GM18502 (cell line): ENCODE data around the gene SOX10.

Experiments
- ATAC-seq: cut with Tn5 transposase; IDR thresholded peaks from one replicate; pipeline ENCODE4 v1.9.1; 2021; ENCODE audit warnings: mild to moderate bottlenecking; ENCODE audit not compliant: unreplicated experiment, poor library complexity

The SOX10 gene

GRCh38 chr22:37933711-37934376 is 50.5 kb downstream of the SOX10 start:
- ATAC-seq: peak; percentile 88

GRCh38 chr22:37932821-37933578 is 51.4 kb downstream of the SOX10 start:
- no peak for ATAC-seq

- no peak for ATAC-seq
Measured at GRCh38 chr22:37932401-37932800, 52.0 kb downstream of the SOX10 start.

- no peak for ATAC-seq
Measured at GRCh38 chr22:37931893-37932389, 52.4 kb downstream of the SOX10 start.

GRCh38 chr22:37930952-37931440 is 53.4 kb downstream of the SOX10 start:
- no peak for ATAC-seq

GRCh38 chr22:37930270-37930951 is 53.9 kb downstream of the SOX10 start:
- ATAC-seq: no peak

- no peak for ATAC-seq
Measured at GRCh38 chr22:37929390-37929789, 55.0 kb downstream of the SOX10 start.

GRCh38 chr22:37927637-37927936 is 56.8 kb downstream of the SOX10 start:
- ATAC-seq: no peak

- no peak for ATAC-seq
Measured at GRCh38 chr22:37926771-37927636, 57.4 kb downstream of the SOX10 start.

- ATAC-seq: no peak
Measured at GRCh38 chr22:37926358-37926757, 58.0 kb downstream of the SOX10 start.

GRCh38 chr22:37925767-37926166 is 58.6 kb downstream of the SOX10 start:
- no peak for ATAC-seq

- ATAC-seq: no peak
Measured at GRCh38 chr22:37925330-37925729, 59.0 kb downstream of the SOX10 start.

- no peak for ATAC-seq
Measured at GRCh38 chr22:37924386-37925065, 59.8 kb downstream of the SOX10 start.

- ATAC-seq: no peak
Measured at GRCh38 chr22:37923927-37924326, 60.4 kb downstream of the SOX10 start.
